ENCODE results near the gene NBEA.

The NBEA gene

DNA sequence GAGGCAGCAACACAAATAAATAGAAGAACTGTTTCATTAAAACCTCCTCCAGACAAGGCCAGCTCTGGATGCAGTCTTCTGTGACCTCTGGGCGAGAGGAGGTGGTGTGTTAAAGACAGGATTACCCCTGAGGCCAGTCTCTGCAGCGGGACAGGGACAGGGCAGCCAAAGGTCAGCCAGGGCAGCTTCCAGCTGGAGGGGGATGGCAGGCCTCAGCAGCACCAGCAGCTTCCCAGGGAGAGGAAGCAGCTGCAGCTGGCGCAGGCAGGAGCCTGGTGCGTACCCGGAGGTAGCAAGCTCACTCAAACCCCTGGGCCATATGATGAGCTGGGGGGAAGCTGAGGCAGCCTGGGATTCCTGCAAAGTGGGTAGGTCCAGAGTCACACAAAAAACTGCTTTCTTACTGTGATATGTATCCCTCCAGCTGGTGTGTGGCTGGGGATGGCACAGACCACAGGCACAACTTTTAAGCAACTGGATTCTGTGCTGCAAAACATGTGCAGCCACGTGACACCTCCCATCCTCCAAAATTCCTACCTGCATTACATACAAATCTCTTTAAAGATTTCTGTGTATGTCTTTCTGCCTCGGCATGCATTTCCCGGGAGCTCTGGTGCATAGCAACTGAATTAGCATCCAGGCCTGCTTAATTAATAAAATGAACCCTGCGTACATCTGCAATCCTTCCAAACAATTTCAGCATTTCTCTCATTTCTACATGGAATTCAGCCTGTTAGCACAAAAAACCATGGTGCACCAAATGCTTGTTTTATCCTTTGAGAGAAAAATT lies 772.7 kb downstream of the NBEA start:
- H3K36me3 ChIP-seq (ENCODE audit: control insufficient read depth, insufficient read depth, low read length, severe bottlenecking) = no peaks in the 10 kb centered on the region
- H3K27me3 ChIP-seq (replicated peaks; ENCODE audit: control insufficient read depth, insufficient read depth, low read length) = no peaks in the 10 kb centered on the region
- H3K4me1 ChIP-seq (ENCODE audit: control insufficient read depth, insufficient read depth, low read length) = peaks cover 15% of the 10 kb centered on the region
- no peak overlapping the region for H3K9ac ChIP-seq (ENCODE audit: low read length)
- peak; percentile 38 for DNase-seq (ENCODE audit: low read depth)
- no peaks in the 10 kb centered on the region for H3K9me3 ChIP-seq (ENCODE audit: control insufficient read depth, low read length)
- no peak overlapping the region for H3K4me3 ChIP-seq (ENCODE audit: low read length)

DNA sequence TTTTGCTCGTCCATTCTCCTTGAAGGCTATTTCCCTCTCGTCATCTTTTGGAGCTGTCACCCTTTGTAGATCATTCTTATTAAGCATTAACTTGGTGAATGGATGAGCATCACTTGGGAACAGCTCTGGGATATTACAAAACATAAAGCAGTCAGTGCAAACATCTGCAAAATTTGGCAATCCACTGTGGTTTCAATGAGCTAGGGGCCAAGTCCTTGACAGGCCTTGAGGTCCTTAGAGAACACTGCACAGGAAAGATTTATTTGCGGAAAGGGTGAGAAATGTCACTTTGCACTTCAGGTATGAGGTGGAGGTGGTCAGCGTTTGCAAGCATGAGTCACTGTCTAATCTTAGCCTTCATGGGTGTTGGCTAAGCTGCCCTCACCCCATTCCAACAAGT lies 774.1 kb downstream of the NBEA start:
- peak; percentile 70 for DNase-seq (ENCODE audit: low read depth)
- no peaks in the 10 kb centered on the region for H3K27me3 ChIP-seq (replicated peaks; ENCODE audit: control insufficient read depth, insufficient read depth, low read length)

DNA sequence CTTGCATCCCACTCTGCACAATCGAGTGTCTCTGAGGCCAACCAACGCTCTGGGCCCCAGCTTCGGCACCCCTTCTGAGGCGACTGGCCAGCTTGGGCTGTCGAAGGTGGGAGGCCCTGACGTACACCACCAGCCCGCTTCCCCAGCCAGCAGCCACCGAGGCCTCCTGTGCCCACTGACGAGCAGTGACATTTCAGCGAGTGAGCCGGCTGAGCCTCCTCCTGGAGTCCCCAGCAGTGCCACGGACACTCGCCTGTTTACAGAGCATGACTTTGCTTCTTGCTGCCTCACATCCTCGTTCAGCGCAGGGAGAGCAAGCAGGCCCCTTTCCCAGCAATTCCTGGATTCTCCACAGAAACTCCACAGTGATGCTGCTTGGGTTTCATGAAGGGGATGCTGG lies 774.7 kb downstream of the NBEA start:
- Histone ChIP-seq H3K36me3 (ENCODE audit: control insufficient read depth, insufficient read depth, low read length, severe bottlenecking) (no peaks in the 10 kb centered on the region), H3K4me3 (ENCODE audit: low read length) (no peak overlapping the region), H3K9ac (ENCODE audit: low read length) (no peak overlapping the region), H3K4me1 (ENCODE audit: control insufficient read depth, insufficient read depth, low read length) (peaks cover 15% of the 10 kb centered on the region), H3K27me3 (replicated peaks; ENCODE audit: control insufficient read depth, insufficient read depth, low read length) (no peaks in the 10 kb centered on the region), H3K9me3 (ENCODE audit: control insufficient read depth, low read length) (no peaks in the 10 kb centered on the region)
- no peak for DNase-seq (ENCODE audit: low read depth)

More for the DNA sequence above, 774.1 kb downstream of the NBEA start:
- Histone ChIP-seq H3K9ac (ENCODE audit: low read length) (no peak overlapping the region), H3K4me3 (ENCODE audit: low read length) (no peak overlapping the region), H3K9me3 (ENCODE audit: control insufficient read depth, low read length) (no peaks in the 10 kb centered on the region), H3K36me3 (ENCODE audit: control insufficient read depth, insufficient read depth, low read length, severe bottlenecking) (no peaks in the 10 kb centered on the region), H3K4me1 (ENCODE audit: control insufficient read depth, insufficient read depth, low read length) (peaks cover 15% of the 10 kb centered on the region)

DNA sequence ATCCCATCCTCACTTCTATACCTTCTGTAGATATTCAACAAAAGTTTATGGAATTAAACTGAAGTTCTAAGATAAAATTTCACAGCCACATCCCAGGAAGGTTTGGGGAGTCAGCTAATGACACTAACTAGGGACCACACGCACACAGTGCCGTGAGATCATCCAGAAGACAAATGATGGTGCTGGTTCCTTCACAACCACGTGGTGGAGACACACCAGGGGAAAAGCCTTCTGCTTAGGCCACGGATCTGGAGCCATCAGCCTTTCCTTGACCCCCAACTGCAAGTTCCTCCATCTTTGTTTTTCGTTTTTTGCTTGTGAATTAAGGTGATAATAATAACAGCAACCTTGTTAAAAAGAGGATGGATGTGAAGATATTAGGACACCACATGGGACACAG lies 776.0 kb downstream of the NBEA start:
- Histone ChIP-seq H3K27me3 (replicated peaks; ENCODE audit: control insufficient read depth, insufficient read depth, low read length) (no peaks in the 10 kb centered on the region), H3K9me3 (ENCODE audit: control insufficient read depth, low read length) (no peaks in the 10 kb centered on the region), H3K4me1 (ENCODE audit: control insufficient read depth, insufficient read depth, low read length) (peaks cover 25% of the 10 kb centered on the region), H3K36me3 (ENCODE audit: control insufficient read depth, insufficient read depth, low read length, severe bottlenecking) (no peaks in the 10 kb centered on the region), H3K9ac (ENCODE audit: low read length) (no peak overlapping the region), H3K4me3 (ENCODE audit: low read length) (no peak overlapping the region)
- no peak for DNase-seq (ENCODE audit: low read depth)

DNA sequence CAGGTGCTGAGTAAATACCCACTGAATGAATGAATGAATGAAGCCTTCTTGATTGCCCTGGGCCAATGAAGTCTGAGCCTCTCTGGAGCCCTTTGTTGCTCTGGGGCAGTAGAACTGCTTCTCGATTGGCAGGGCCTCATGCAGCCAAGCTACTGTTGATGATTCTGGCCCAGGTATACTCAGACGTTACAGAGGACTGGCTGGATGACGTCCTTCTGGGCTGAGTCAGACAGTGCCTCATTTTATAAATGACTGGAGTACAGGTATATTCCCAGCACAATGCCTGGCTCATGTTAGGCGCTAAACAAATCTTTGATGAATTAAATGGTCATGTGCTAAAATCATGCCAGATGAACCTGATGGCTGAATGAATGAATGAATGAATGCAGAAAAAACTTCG lies 778.2 kb downstream of the NBEA start:
- H3K27me3 ChIP-seq (replicated peaks; ENCODE audit: control insufficient read depth, insufficient read depth, low read length) = no peaks in the 10 kb centered on the region
- no peaks in the 10 kb centered on the region for H3K9me3 ChIP-seq (ENCODE audit: control insufficient read depth, low read length)
- DNase-seq (ENCODE audit: low read depth) = no peak
- peaks cover 34% of the 10 kb centered on the region for H3K4me1 ChIP-seq (ENCODE audit: control insufficient read depth, insufficient read depth, low read length)
- no peaks in the 10 kb centered on the region for H3K36me3 ChIP-seq (ENCODE audit: control insufficient read depth, insufficient read depth, low read length, severe bottlenecking)
- no peak overlapping the region for H3K9ac ChIP-seq (ENCODE audit: low read length)
- no peak overlapping the region for H3K4me3 ChIP-seq (ENCODE audit: low read length)

DNA sequence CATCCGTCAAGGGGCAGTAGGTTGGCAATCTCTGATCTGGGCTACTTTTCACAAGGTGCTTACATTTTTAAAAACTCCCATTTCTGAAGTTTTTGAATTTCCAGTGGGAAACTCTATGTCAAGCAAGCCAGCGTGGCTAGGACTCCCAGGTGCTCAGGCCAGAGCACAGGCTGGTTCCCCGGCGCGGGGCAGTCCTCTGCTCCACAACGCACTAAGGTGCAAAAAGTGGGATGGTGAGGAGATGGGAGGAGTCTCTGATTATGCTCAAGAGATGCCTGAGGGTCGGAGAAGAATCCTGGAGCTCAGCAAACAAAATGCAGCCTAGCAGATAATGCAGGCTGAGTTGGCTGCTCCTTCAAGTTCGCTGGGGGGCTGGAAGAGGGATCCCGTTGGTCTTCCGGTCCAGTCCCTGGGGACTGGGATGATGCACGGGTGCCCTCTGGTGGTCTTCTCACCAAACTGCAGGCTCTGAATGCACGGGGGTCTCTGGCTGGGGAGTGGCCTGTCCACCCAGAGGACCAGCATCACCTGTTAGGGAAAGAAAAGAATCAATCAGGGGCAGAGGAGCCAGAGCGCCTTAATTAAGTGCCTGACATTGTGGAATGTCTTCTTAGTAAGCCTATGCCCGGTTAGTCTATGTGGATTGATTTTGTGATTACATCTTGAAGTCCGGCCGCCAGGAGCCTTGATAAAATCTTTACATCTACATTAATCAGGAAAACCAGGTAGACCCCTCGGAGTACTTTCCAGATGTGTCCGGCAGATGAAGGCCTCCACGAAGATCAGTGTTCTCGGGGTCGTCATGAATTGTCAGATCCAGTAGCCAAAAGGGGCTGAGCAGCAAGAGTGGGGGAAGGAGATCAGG lies 778.9 kb downstream of the NBEA start:
- Histone ChIP-seq H3K4me1 (ENCODE audit: control insufficient read depth, insufficient read depth, low read length) (peaks cover 33% of the 10 kb centered on the region), H3K9ac (ENCODE audit: low read length) (no peak overlapping the region), H3K9me3 (ENCODE audit: control insufficient read depth, low read length) (no peaks in the 10 kb centered on the region), H3K27me3 (replicated peaks; ENCODE audit: control insufficient read depth, insufficient read depth, low read length) (no peaks in the 10 kb centered on the region), H3K36me3 (ENCODE audit: control insufficient read depth, insufficient read depth, low read length, severe bottlenecking) (no peaks in the 10 kb centered on the region), H3K4me3 (ENCODE audit: low read length) (peak overlapping the region; percentile 54)
- peak; percentile 83 for DNase-seq (ENCODE audit: low read depth)
